Stimulated activated CD8-positive, alpha-beta memory T cell treated with anti-CD3 and anti-CD28 coated beads, Interleukin-4, amount 100 ng/mL, for 1 hour (primary cell): Measurements from ENCODE around the gene CSGALNACT2.
A peak's percentile ranks its signal among the peaks of the same experiment; 100 is the strongest.
"Not testable (repeated sequence)": the region's sequence is repeated elsewhere in the genome, so short reads cannot be mapped to it uniquely, and the experiment has no call there.

ENCODE experiments used
- DNase-seq, 2 donors: peaks; one replicate each; pipeline ENCODE4 v3.0.0-alpha.2; 2020; ENCODE audit warnings: low read depth in 2 of 2, low spot score in 1 of 2

CSGALNACT2 gene

GRCh38 chr10:43138021-43138756 is at the start of gene CSGALNACT2:
CSGALNACT2 (plus strand) TSS chr10:43138445; CDS start chr10:43155150, 16,705 bp downstream.
- DNase-seq = peak; percentile 66 to 75

GRCh38 chr10:43089519-43089918 is 48.7 kb upstream of the CSGALNACT2 start:
- no peak for DNase-seq

- DNase-seq = no peak
Observed at GRCh38 chr10:43090188-43090587, 48.1 kb upstream of the CSGALNACT2 start.

- no peak for DNase-seq
Observed at GRCh38 chr10:43090664-43091063, 47.6 kb upstream of the CSGALNACT2 start.

GRCh38 chr10:43091846-43092245 is 46.4 kb upstream of the CSGALNACT2 start:
- DNase-seq = no peak

GRCh38 chr10:43093423-43094076 is 44.7 kb upstream of the CSGALNACT2 start:
- no peak for DNase-seq

GRCh38 chr10:43094085-43094484 is 44.2 kb upstream of the CSGALNACT2 start:
- DNase-seq = no peak

GRCh38 chr10:43099339-43099738 is 38.9 kb upstream of the CSGALNACT2 start:
- not testable (repeated sequence) for DNase-seq

- no peak for DNase-seq
Observed at GRCh38 chr10:43099928-43100327, 38.3 kb upstream of the CSGALNACT2 start.

GRCh38 chr10:43100366-43100765 is 37.9 kb upstream of the CSGALNACT2 start:
- no peak for DNase-seq

GRCh38 chr10:43102063-43102828 is 36.0 kb upstream of the CSGALNACT2 start:
- DNase-seq = no peak

GRCh38 chr10:43105102-43105955 is 32.9 kb upstream of the CSGALNACT2 start:
- peak; percentile 49 to 55 for DNase-seq

- DNase-seq = no peak
Observed at GRCh38 chr10:43105956-43106229, 32.4 kb upstream of the CSGALNACT2 start.

- DNase-seq = no peak
Observed at GRCh38 chr10:43106256-43107091, 31.8 kb upstream of the CSGALNACT2 start.

GRCh38 chr10:43108951-43109350 is 29.3 kb upstream of the CSGALNACT2 start:
- no peak for DNase-seq

- DNase-seq = no peak
Observed at GRCh38 chr10:43109671-43110249, 28.5 kb upstream of the CSGALNACT2 start.

- no peak for DNase-seq
Observed at GRCh38 chr10:43110338-43111071, 27.7 kb upstream of the CSGALNACT2 start.

GRCh38 chr10:43111101-43111500 is 27.1 kb upstream of the CSGALNACT2 start:
- no peak for DNase-seq

GRCh38 chr10:43111921-43112607 is 26.2 kb upstream of the CSGALNACT2 start:
- no peak for DNase-seq
